IMR-90 (cell line): ENCODE measurements around the gene SIM1. TPM values are rescaled to one million over a fixed set of nuclear protein-coding genes. Genes with fewer than 3 reads are reported as not detected.

Experiments
- ATAC-seq: fragments of 200-7000 bp; cut with Tn5 transposase; 2 replicates; pipeline ENCODE4 v1.9.1; 2020; ENCODE audit warnings: low read depth, mild to moderate bottlenecking, moderate library complexity
- BruUV-seq: library from RNA; stranded (reverse); fragments of 400-500 nt; replicated peaks from 2 replicates; lab custom pipeline; 2021; lab: Mats Ljungman, UMichigan
- CTCF ChIA-PET: fragments of 300-600 bp; formaldehyde crosslinking; extraction: SDS; loops from one replicate; lab custom pipeline; 2021; ENCODE audit warnings: antibody characterized with exemption; lab: Yijun Ruan, JAX
- POLR2A ChIA-PET: fragments of 300-600 bp; sonication (Branson Sonifier 250); formaldehyde crosslinking; loops from one replicate; lab custom pipeline; 2022; ENCODE audit warnings: antibody characterized with exemption; ENCODE audit not compliant: unreplicated experiment; lab: Charles Lee
- DNase-seq: peaks from one replicate; pipeline ENCODE4 v3.0.0; 2013
- H2AFZ ChIP-seq: replicated peaks from 2 replicates; pipeline ENCODE3; 2013; ENCODE audit warnings: low read length, mild to moderate bottlenecking; ENCODE audit not compliant: poor library complexity
- H2AK5ac ChIP-seq: 2 replicates; pipeline ENCODE4 v1.6.1; 2013; ENCODE audit warnings: low read depth, low read length, inconsistent platforms
- H2AK9ac ChIP-seq: replicated peaks from 2 replicates; pipeline ENCODE3; 2013; ENCODE audit warnings: mild to moderate bottlenecking, low read depth, low read length, moderate library complexity; ENCODE audit not compliant: poor library complexity
- H2BK120ac ChIP-seq: 2 replicates; pipeline ENCODE4 v1.6.1; 2013; ENCODE audit warnings: low read depth, low read length, inconsistent platforms
- H2BK15ac ChIP-seq: 3 replicates; pipeline ENCODE4 v1.6.1; 2013; ENCODE audit warnings: low read depth, low read length, inconsistent platforms
- H2BK20ac ChIP-seq: 2 replicates; pipeline ENCODE4 v1.6.1; 2013; ENCODE audit warnings: low read depth, mild to moderate bottlenecking, inconsistent platforms, low read length, moderate library complexity
- H2BK5ac ChIP-seq: 2 replicates; pipeline ENCODE4 v1.6.1; 2013; ENCODE audit warnings: mild to moderate bottlenecking, low read depth, low read length, inconsistent platforms; ENCODE audit not compliant: poor library complexity, severe bottlenecking
- H3K14ac ChIP-seq: replicated peaks from 2 replicates; pipeline ENCODE4 v1.6.1; 2013; ENCODE audit warnings: low read depth, low read length, inconsistent platforms
- H3K18ac ChIP-seq: 2 replicates; pipeline ENCODE4 v1.6.1; 2013; ENCODE audit warnings: low read depth, low read length, control low read depth
- H3K23ac ChIP-seq: 2 replicates; pipeline ENCODE4 v1.6.1; 2013; ENCODE audit warnings: low read depth, low read length, inconsistent platforms
- H3K27ac ChIP-seq: 2 replicates; pipeline ENCODE4 v1.5.1; 2013; ENCODE audit warnings: mild to moderate bottlenecking, control low read depth, low read length; ENCODE audit not compliant: insufficient read depth
- H3K27me3 ChIP-seq: 2 replicates; pipeline ENCODE4 v1.6.1; 2013; ENCODE audit warnings: low read length; ENCODE audit not compliant: control insufficient read depth, insufficient read depth
- H3K36me3 ChIP-seq: 2 replicates; pipeline ENCODE4 v1.6.1; 2013; ENCODE audit warnings: low read length, mixed read lengths; ENCODE audit not compliant: control insufficient read depth, insufficient read depth
- H3K4ac ChIP-seq: 2 replicates; pipeline ENCODE4 v1.6.1; 2013; ENCODE audit warnings: low read depth, low read length, inconsistent platforms
- H3K4me1 ChIP-seq: 2 replicates; pipeline ENCODE4 v1.6.1; 2013; ENCODE audit warnings: low read length, mixed read lengths; ENCODE audit not compliant: control insufficient read depth, insufficient read depth
- H3K4me2 ChIP-seq: 2 replicates; pipeline ENCODE4 v1.6.1; 2013; ENCODE audit warnings: low read depth, mild to moderate bottlenecking, control low read depth, low read length, moderate library complexity
- H3K4me3 ChIP-seq: 2 replicates; pipeline ENCODE4 v1.5.1; 2013; ENCODE audit warnings: low read depth, mild to moderate bottlenecking, control low read depth, low read length, moderate library complexity; ENCODE audit not compliant: insufficient read depth
- H3K56ac ChIP-seq: 2 replicates; pipeline ENCODE4 v1.6.1; 2013; ENCODE audit warnings: low read length, inconsistent platforms; ENCODE audit not compliant: insufficient read depth; ENCODE audit errors: extremely low read depth
- H3K79me1 ChIP-seq, 2 experiments: 2 replicates each; pipeline ENCODE4 v1.6.1; 2013; ENCODE audit warnings: low read length in 2 of 2, inconsistent platforms in 1 of 2, low read depth in 1 of 2
- H3K9ac ChIP-seq: 2 replicates; pipeline ENCODE4 v1.6.1; 2013; ENCODE audit warnings: low read depth, low read length, control low read depth
- H3K9me1 ChIP-seq: 2 replicates; pipeline ENCODE4 v1.6.1; 2013; ENCODE audit warnings: low read length, inconsistent platforms; ENCODE audit not compliant: insufficient read depth
- H3K9me3 ChIP-seq: 2 replicates; pipeline ENCODE4 v1.6.1; 2013; ENCODE audit warnings: low read length; ENCODE audit not compliant: control insufficient read depth, insufficient read depth
- H4K20me1 ChIP-seq: 2 replicates; pipeline ENCODE4 v1.6.1; 2013; ENCODE audit warnings: low read length, inconsistent platforms; ENCODE audit not compliant: insufficient read depth
- H4K5ac ChIP-seq: 2 replicates; pipeline ENCODE4 v1.6.1; 2013; ENCODE audit warnings: mild to moderate bottlenecking, low read depth, low read length, control low read depth
- H4K8ac ChIP-seq, 2 experiments: 2 replicates each; pipeline ENCODE4 v1.6.1; 2013; ENCODE audit warnings: low read depth in 2 of 2, low read length in 2 of 2, control low read depth in 1 of 2, inconsistent platforms in 1 of 2
- H4K91ac ChIP-seq: 2 replicates; pipeline ENCODE4 v1.6.1; 2013; ENCODE audit warnings: low read depth, low read length, inconsistent platforms; ENCODE audit not compliant: insufficient read depth
- BHLHE40 ChIP-seq: fragments of 150-350 bp; IDR thresholded peaks from 2 replicates; pipeline ENCODE4 v1.6.1; 2016; ENCODE audit warnings: mild to moderate bottlenecking, low read depth, low read length
- CHD1 ChIP-seq: IDR thresholded peaks from 2 replicates; pipeline ENCODE4 v1.6.1; 2012; ENCODE audit warnings: low read depth, low read length, improper control_type of control experiment
- FOS ChIP-seq: fragments of 150-350 bp; IDR thresholded peaks from 2 replicates; pipeline ENCODE4 v1.6.1; 2016; ENCODE audit warnings: low read depth, low read length
- MAFK ChIP-seq: IDR thresholded peaks from 2 replicates; pipeline ENCODE4 v1.6.1; 2012; ENCODE audit warnings: low read depth, low read length, improper control_type of control experiment
- MAZ ChIP-seq: IDR thresholded peaks from 2 replicates; pipeline ENCODE4 v1.6.1; 2012; ENCODE audit warnings: low read depth, mild to moderate bottlenecking, low read length, improper control_type of control experiment, moderate library complexity, borderline replicate concordance
- MXI1 ChIP-seq: IDR thresholded peaks from 2 replicates; pipeline ENCODE4 v1.6.1; 2012; ENCODE audit warnings: low read depth, mild to moderate bottlenecking, low read length, moderate library complexity, borderline replicate concordance
- NFE2L2 ChIP-seq: fragments of 150-350 bp; IDR thresholded peaks from 2 replicates; pipeline ENCODE4 v1.6.1; 2016; ENCODE audit warnings: low read depth, mild to moderate bottlenecking, low read length
- SMC3 ChIP-seq: fragments of 150-350 bp; IDR thresholded peaks from 2 replicates; pipeline ENCODE4 v1.6.1; 2016; ENCODE audit warnings: low read depth, mild to moderate bottlenecking, antibody characterized with exemption, low read length, moderate library complexity
- USF2 ChIP-seq: fragments of 150-350 bp; IDR thresholded peaks from 2 replicates; pipeline ENCODE4 v1.6.1; 2017; ENCODE audit warnings: mild to moderate bottlenecking, antibody characterized with exemption, low read length, low read depth
- WGBS, 2 experiments: methylation state at CpG; one replicate each; pipeline versions ENCODE4 v1.1.5 to v1.1.7; 2013; ENCODE audit warnings: missing lambda C conversion rate in 2 of 2; ENCODE audit not compliant: insufficient read length in 1 of 2; ENCODE audit errors: extremely low coverage in 2 of 2; 5-methylcytosine and 5-hydroxymethylcytosine counted together
- dilution Hi-C: fragments of 300-500 bp; cut with HindIII; formaldehyde crosslinking; loops from one replicate; pipeline ENCODE4 v1.14.3; 2018; ENCODE audit warnings: low sequenced_read_pairs; ENCODE audit not compliant: unreplicated experiment
- in situ Hi-C: fragments of 300-500 bp; cut with MboI; formaldehyde crosslinking; loops from 3 replicates; pipeline ENCODE4 v1.14.3; 2019; ENCODE audit warnings: low sequenced_read_pairs, inconsistent platforms, mixed read lengths
- intact Hi-C: fragments of 100-400 bp; cut with micrococcal nuclease; formaldehyde crosslinking; loops from 2 replicates; pipeline ENCODE4 v1.10.0; 2022
- polyA plus RNA-seq, 3 experiments: library from polyadenylated mRNA; depleted of rRNA; stranded (reverse); fragments of >200 nt; gene quantifications; 2 replicates each; pipeline ENCODE4 v1.2.3, GENCODE V29; 2012; ENCODE audit warnings: low replicate concordance in 1 of 3
- total RNA-seq: library from RNA; depleted of rRNA; stranded (reverse); fragments of >200 nt; gene quantifications from 2 replicates; pipeline ENCODE4 v1.2.3, GENCODE V29; 2012

SIM1 gene
- total and polyA plus RNA-seq, 2 of the 4 experiments (the other 2 are of a cell fraction), result not detected

- Histone ChIP-seq H4K91ac (no peak overlapping the region), H2BK20ac (no peak overlapping the region), H3K4me3 (no peak overlapping the region), H4K20me1 (no peaks in the 10 kb centered on the region), H3K27me3 (peaks cover 17% of the 10 kb centered on the region), H3K9ac (no peak overlapping the region), H2AFZ (no peak overlapping the region), H3K4ac (no peak overlapping the region), H3K14ac (no peak overlapping the region), H3K27ac (no peak overlapping the region), H3K9me3 (no peaks in the 10 kb centered on the region), H2AK5ac (no peak overlapping the region), H2BK15ac (no peak overlapping the region), H3K36me3 (no peaks in the 10 kb centered on the region), H3K23ac (no peak overlapping the region), H3K56ac (no peak overlapping the region), H2BK5ac (no peak overlapping the region), H3K9me1 (no peaks in the 10 kb centered on the region), H3K79me1 (no peaks in the 10 kb centered on the region), H2AK9ac (no peak overlapping the region), H3K4me2 (no peak overlapping the region), H2BK120ac (no peak overlapping the region), H3K18ac (no peak overlapping the region), H3K4me1 (no peaks in the 10 kb centered on the region), H4K8ac (no peak overlapping the region), H4K5ac (no peak overlapping the region)
- intact Hi-C loops (no loop called here), in situ Hi-C loops (no loop called here), dilution Hi-C loops (no loop called here)
- DNase-seq, result no peak
- no peak for TF ChIP-seq MAFK
- TF ChIP-seq MXI1, result no peak
- TF ChIP-seq USF2, result no peak
- TF ChIP-seq MAZ, result no peak
- no peak for TF ChIP-seq FOS
- TF ChIP-seq NFE2L2, result no peak
- no peak for TF ChIP-seq SMC3
- no peak for TF ChIP-seq CHD1
- no peak for TF ChIP-seq BHLHE40
- BruUV-seq, result no TSS peak
- ATAC-seq, result no peak
- WGBS, 2 experiments, result no CpG with 5 or more reads among the region's 3 CpGs
- POLR2A ChIA-PET, result no interaction called here
- CTCF ChIA-PET, result no interaction called here
Observed at GRCh38 chr6:100417036-100417435, 47.7 kb downstream of the SIM1 start.
